IPS-18a (cell line): ENCODE measurements around the gene TRIM33.

Experiments used
- H3K27ac ChIP-seq: one replicate; pipeline ENCODE4 v1.5.1; 2013; ENCODE audit warnings: low read length
- H3K27me3 ChIP-seq: one replicate; pipeline ENCODE4 v1.6.1; 2013; ENCODE audit warnings: mild to moderate bottlenecking, low read length; ENCODE audit not compliant: control insufficient read depth, insufficient read depth
- H3K36me3 ChIP-seq: one replicate; pipeline ENCODE4 v1.6.1; 2013; ENCODE audit warnings: low read depth, low read length; ENCODE audit not compliant: control insufficient read depth
- H3K4me1 ChIP-seq: one replicate; pipeline ENCODE4 v1.6.1; 2013; ENCODE audit warnings: low read depth, low read length; ENCODE audit not compliant: control insufficient read depth
- H3K4me3 ChIP-seq: one replicate; pipeline ENCODE4 v1.5.1; 2013; ENCODE audit warnings: low read length
- H3K9ac ChIP-seq: one replicate; pipeline ENCODE4 v1.6.1; 2013; ENCODE audit warnings: mild to moderate bottlenecking, low read length, moderate library complexity
- H3K9me3 ChIP-seq: one replicate; pipeline ENCODE4 v1.6.1; 2013; ENCODE audit warnings: low read depth, low read length; ENCODE audit not compliant: control insufficient read depth

The TRIM33 gene

GRCh38 chr1:114540272-114540671, 29.3 kb upstream of the TRIM33 start:
- H3K27ac ChIP-seq: no peak overlapping the region
- H3K9ac ChIP-seq: no peak overlapping the region
- H3K4me1 ChIP-seq: no peaks in the 10 kb centered on the region

GRCh38 chr1:114536043-114536442, 25.0 kb upstream of the TRIM33 start:
- Histone ChIP-seq H3K9me3 (no peaks in the 10 kb centered on the region), H3K36me3 (no peaks in the 10 kb centered on the region), H3K27me3 (no peaks in the 10 kb centered on the region), H3K4me1 (no peaks in the 10 kb centered on the region), H3K4me3 (no peak overlapping the region), H3K27ac (no peak overlapping the region), H3K9ac (no peak overlapping the region)

More at GRCh38 chr1:114540272-114540671, 29.3 kb upstream of the TRIM33 start:
- no peaks in the 10 kb centered on the region for H3K27me3 ChIP-seq
- no peaks in the 10 kb centered on the region for H3K36me3 ChIP-seq
- H3K9me3 ChIP-seq: no peaks in the 10 kb centered on the region
- H3K4me3 ChIP-seq: no peak overlapping the region

- no peaks in the 10 kb centered on the region for H3K9me3 ChIP-seq
- H3K4me3 ChIP-seq: no peak overlapping the region
- H3K36me3 ChIP-seq: no peaks in the 10 kb centered on the region
- H3K27me3 ChIP-seq: no peaks in the 10 kb centered on the region
- H3K4me1 ChIP-seq: no peaks in the 10 kb centered on the region
- no peak overlapping the region for H3K9ac ChIP-seq
- no peak overlapping the region for H3K27ac ChIP-seq
Observed at GRCh38 chr1:114535401-114535800, 24.4 kb upstream of the TRIM33 start.

- Histone ChIP-seq H3K27me3 (no peaks in the 10 kb centered on the region), H3K36me3 (no peaks in the 10 kb centered on the region), H3K9me3 (no peaks in the 10 kb centered on the region), H3K27ac (no peak overlapping the region), H3K9ac (no peak overlapping the region), H3K4me3 (no peak overlapping the region), H3K4me1 (no peaks in the 10 kb centered on the region)
Observed at GRCh38 chr1:114531094-114531493, 20.1 kb upstream of the TRIM33 start.

- no peaks in the 10 kb centered on the region for H3K9me3 ChIP-seq
- no peaks in the 10 kb centered on the region for H3K4me1 ChIP-seq
- H3K36me3 ChIP-seq: no peaks in the 10 kb centered on the region
- no peaks in the 10 kb centered on the region for H3K27me3 ChIP-seq
- H3K4me3 ChIP-seq: no peak overlapping the region
- H3K27ac ChIP-seq: no peak overlapping the region
- no peak overlapping the region for H3K9ac ChIP-seq
Observed at GRCh38 chr1:114530224-114530623, 19.2 kb upstream of the TRIM33 start.

- no peaks in the 10 kb centered on the region for H3K4me1 ChIP-seq
- H3K9me3 ChIP-seq: no peaks in the 10 kb centered on the region
- H3K4me3 ChIP-seq: no peak overlapping the region
- no peak overlapping the region for H3K27ac ChIP-seq
- no peaks in the 10 kb centered on the region for H3K36me3 ChIP-seq
- H3K9ac ChIP-seq: no peak overlapping the region
- no peaks in the 10 kb centered on the region for H3K27me3 ChIP-seq
Observed at GRCh38 chr1:114524944-114525343, 13.9 kb upstream of the TRIM33 start.

GRCh38 chr1:114522264-114522575, 11.2 kb upstream of the TRIM33 start:
- H3K27ac ChIP-seq: no peak overlapping the region
- no peaks in the 10 kb centered on the region for H3K9me3 ChIP-seq
- no peaks in the 10 kb centered on the region for H3K27me3 ChIP-seq
- H3K9ac ChIP-seq: no peak overlapping the region
- no peaks in the 10 kb centered on the region for H3K4me1 ChIP-seq
- H3K36me3 ChIP-seq: no peaks in the 10 kb centered on the region
- H3K4me3 ChIP-seq: no peak overlapping the region

- no peak overlapping the region for H3K27ac ChIP-seq
- no peaks in the 10 kb centered on the region for H3K27me3 ChIP-seq
Observed at GRCh38 chr1:114521396-114522263, 10.6 kb upstream of the TRIM33 start.

GRCh38 chr1:114517348-114517747, 6.3 kb upstream of the TRIM33 start:
- Histone ChIP-seq H3K9me3 (no peaks in the 10 kb centered on the region), H3K27me3 (peaks cover 7% of the 10 kb centered on the region), H3K4me1 (no peaks in the 10 kb centered on the region), H3K4me3 (no peak overlapping the region), H3K9ac (no peak overlapping the region), H3K27ac (no peak overlapping the region), H3K36me3 (no peaks in the 10 kb centered on the region)

More at GRCh38 chr1:114521396-114522263, 10.6 kb upstream of the TRIM33 start:
- Histone ChIP-seq H3K36me3 (no peaks in the 10 kb centered on the region), H3K9me3 (no peaks in the 10 kb centered on the region), H3K4me3 (no peak overlapping the region), H3K9ac (no peak overlapping the region), H3K4me1 (no peaks in the 10 kb centered on the region)

- Histone ChIP-seq H3K4me3 (peak overlapping the region; percentile 81), H3K27ac (no peak overlapping the region), H3K36me3 (no peaks in the 10 kb centered on the region), H3K9ac (no peak overlapping the region), H3K9me3 (no peaks in the 10 kb centered on the region), H3K4me1 (peaks cover 15% of the 10 kb centered on the region), H3K27me3 (peaks cover 7% of the 10 kb centered on the region)
Observed at GRCh38 chr1:114512595-114513280, 1.7 kb upstream of the TRIM33 start.

- peaks cover 10% of the 10 kb centered on the region for H3K36me3 ChIP-seq
Observed at GRCh38 chr1:114510274-114511031, 550 bp downstream of the TRIM33 start.

More at GRCh38 chr1:114510274-114511031, 550 bp downstream of the TRIM33 start:
- Histone ChIP-seq H3K9me3 (no peaks in the 10 kb centered on the region), H3K9ac (peak overlapping the region; percentile 82), H3K4me1 (peaks cover 15% of the 10 kb centered on the region), H3K27ac (no peak overlapping the region), H3K4me3 (peak overlapping the region; percentile 90), H3K27me3 (peaks cover 7% of the 10 kb centered on the region)
